HG03175 (cell line): ENCODE measurements around the gene SPINK5.
A peak's percentile ranks its signal among the peaks of the same experiment; 100 is the strongest.

Experiments
- ATAC-seq: cut with Tn5 transposase; IDR thresholded peaks from one replicate; pipeline ENCODE4 v1.9.1; 2021; ENCODE audit warnings: mild to moderate bottlenecking, moderate library complexity; ENCODE audit not compliant: unreplicated experiment

The SPINK5 gene

GRCh38 chr5:148176480-148176879 is 112.7 kb downstream of the SPINK5 start:
- no peak for ATAC-seq

- no peak for ATAC-seq
Measured at GRCh38 chr5:148177207-148177606, 113.4 kb downstream of the SPINK5 start.

DNA sequence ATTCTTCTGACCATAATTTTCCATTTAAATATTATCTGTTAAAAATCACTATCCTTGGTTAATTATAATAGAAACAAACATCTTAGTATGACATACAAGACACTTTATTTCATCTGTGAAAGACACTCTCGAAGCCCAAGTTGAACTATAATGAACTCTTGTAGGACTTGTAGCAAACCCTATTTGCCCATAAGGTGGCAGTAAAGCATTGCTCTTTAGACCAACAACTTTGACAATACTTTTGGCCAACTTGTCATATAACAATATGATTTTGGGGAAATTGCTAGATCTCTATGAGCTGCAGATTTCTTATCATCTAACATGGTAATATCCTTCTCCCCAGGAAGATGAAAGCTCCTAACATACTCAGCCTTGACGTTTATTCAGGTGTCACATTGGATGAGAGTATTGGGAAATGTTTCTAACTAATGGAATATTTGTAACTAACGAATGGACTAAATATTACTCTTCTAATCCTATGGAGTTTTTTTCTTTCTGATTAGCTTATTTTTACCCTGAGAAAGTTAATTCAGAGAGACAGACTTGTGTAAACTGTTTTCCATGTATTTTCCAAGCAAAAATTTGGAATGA is 115.5 kb downstream of the SPINK5 start:
- peak; percentile 66 for ATAC-seq

- ATAC-seq, result peak; percentile 89
Measured at GRCh38 chr5:148186248-148187003, 122.6 kb downstream of the SPINK5 start.
